Esophagus muscularis mucosa (tissue), 4 donors: ENCODE data around the gene PSMD7.

Experiments used
- CTCF ChIP-seq, 3 experiments: fragments of 200-600 bp in 2 of 3; fragments of 450-650 bp in 1 of 3; sonication (generic) in 2 of 3; IDR thresholded peaks; one replicate each; pipeline ENCODE4 v1.5.1; 2017 to 2019; ENCODE audit warnings: antibody characterized with exemption in 3 of 3, mild to moderate bottlenecking in 2 of 3, moderate library complexity in 1 of 3
- EP300 ChIP-seq: sonication (generic); formaldehyde crosslinking; IDR thresholded peaks from one replicate; pipeline ENCODE4 v1.6.1; 2017; ENCODE audit warnings: antibody characterized with exemption
- POLR2A ChIP-seq: fragments of 450-650 bp; IDR thresholded peaks from one replicate; pipeline ENCODE4 v1.6.1; 2017; ENCODE audit warnings: antibody characterized with exemption, moderate library complexity, mild to moderate bottlenecking, low read depth
- POLR2AphosphoS5 ChIP-seq, 2 donors: sonication (generic); formaldehyde crosslinking; IDR thresholded peaks; one replicate each; pipeline ENCODE4 v1.6.1; 2017; ENCODE audit warnings: antibody characterized with exemption in 2 of 2

- TF ChIP-seq CTCF (IDR thresholded peaks at IDR 0.05) (no peak), POLR2A (no peak), EP300 (no peak), POLR2AphosphoS5 (IDR thresholded peaks at IDR 0.05) (no peak)
Measured at GRCh38 chr16:74304835-74305176, 8.2 kb downstream of the PSMD7 start.
